PFSK-1 (cell line): Measurements from ENCODE around the gene ZNF219.

Experiments
- POLR2AphosphoS5 ChIP-seq: IDR thresholded peaks from 2 replicates; pipeline ENCODE4 v1.6.1; 2012; ENCODE audit warnings: low read depth, mild to moderate bottlenecking, control low read depth, low read length, moderate library complexity
- SIN3A ChIP-seq: IDR thresholded peaks from 2 replicates; pipeline ENCODE4 v1.6.1; 2012; ENCODE audit warnings: mild to moderate bottlenecking, low read length, moderate library complexity, borderline replicate concordance; ENCODE audit not compliant: insufficient read depth
- TAF1 ChIP-seq: IDR thresholded peaks from 2 replicates; pipeline ENCODE4 v1.6.1; 2012; ENCODE audit warnings: low read length, control low read depth, borderline replicate concordance; ENCODE audit not compliant: insufficient read depth
- TF ChIP-seq, protein P1 (sequence below), 2 experiments: IDR thresholded peaks; 2 replicates each; pipeline versions ENCODE4 v1.6.1 to v1.8.0; 2011 to 2012; ENCODE audit warnings: low read depth in 2 of 2, low read length in 2 of 2, control low read depth in 1 of 2, inconsistent platforms in 1 of 2, mild to moderate bottlenecking in 1 of 2, moderate library complexity in 1 of 2; ENCODE audit not compliant: insufficient read depth in 1 of 2

DNA sequence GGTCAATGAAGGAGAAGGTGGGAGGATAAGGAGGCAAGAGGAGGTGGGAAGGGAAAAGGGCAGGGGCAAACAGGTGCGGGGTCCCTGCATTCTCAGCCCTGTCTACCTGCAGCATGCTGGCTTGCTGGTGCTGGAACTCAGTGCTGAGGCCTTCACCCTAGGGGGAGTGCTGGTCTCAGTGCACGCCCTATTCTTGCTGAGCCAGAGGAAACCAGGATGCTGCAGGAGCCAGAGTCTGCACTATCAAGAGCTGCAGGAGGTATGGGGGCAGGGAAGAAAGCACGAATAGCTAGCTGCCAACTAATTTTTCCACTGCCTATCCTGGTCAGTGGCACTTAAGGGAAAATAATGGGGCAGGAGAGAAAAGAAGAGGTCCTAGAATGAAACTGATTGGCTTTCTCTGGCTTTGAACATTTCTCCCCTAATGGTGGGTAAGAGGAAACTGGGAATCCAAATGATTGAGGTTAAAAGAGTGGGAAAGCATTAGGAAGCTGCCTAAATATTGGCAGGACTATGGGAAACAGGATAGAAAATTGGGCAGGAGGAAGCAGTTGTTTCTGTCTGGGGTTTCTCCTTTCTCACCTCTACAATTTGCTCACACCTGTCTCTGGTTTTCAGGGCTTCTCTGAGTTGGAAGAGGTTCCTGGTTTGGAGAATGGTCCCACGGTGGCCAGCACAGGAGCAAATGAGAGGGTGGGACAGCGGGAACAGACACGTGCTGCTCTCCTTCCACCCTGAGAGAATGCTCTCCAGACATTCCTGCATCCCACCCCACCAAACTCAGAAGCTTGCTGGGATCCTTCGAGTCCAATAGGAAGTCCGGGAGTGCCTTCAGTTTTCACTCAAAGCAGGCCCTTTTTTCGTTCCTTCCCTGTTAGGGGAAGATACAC is 4.3 kb upstream of the ZNF219 start:
- TF ChIP-seq POLR2AphosphoS5, result no peak
- TF ChIP-seq, protein P1, sequence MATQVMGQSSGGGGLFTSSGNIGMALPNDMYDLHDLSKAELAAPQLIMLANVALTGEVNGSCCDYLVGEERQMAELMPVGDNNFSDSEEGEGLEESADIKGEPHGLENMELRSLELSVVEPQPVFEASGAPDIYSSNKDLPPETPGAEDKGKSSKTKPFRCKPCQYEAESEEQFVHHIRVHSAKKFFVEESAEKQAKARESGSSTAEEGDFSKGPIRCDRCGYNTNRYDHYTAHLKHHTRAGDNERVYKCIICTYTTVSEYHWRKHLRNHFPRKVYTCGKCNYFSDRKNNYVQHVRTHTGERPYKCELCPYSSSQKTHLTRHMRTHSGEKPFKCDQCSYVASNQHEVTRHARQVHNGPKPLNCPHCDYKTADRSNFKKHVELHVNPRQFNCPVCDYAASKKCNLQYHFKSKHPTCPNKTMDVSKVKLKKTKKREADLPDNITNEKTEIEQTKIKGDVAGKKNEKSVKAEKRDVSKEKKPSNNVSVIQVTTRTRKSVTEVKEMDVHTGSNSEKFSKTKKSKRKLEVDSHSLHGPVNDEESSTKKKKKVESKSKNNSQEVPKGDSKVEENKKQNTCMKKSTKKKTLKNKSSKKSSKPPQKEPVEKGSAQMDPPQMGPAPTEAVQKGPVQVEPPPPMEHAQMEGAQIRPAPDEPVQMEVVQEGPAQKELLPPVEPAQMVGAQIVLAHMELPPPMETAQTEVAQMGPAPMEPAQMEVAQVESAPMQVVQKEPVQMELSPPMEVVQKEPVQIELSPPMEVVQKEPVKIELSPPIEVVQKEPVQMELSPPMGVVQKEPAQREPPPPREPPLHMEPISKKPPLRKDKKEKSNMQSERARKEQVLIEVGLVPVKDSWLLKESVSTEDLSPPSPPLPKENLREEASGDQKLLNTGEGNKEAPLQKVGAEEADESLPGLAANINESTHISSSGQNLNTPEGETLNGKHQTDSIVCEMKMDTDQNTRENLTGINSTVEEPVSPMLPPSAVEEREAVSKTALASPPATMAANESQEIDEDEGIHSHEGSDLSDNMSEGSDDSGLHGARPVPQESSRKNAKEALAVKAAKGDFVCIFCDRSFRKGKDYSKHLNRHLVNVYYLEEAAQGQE (IDR thresholded peaks at IDR 0.05; ENCODE audit: insufficient read depth in 1 of 2, low read depth in 2 of 2, low read length in 2 of 2), result no peak
- TF ChIP-seq TAF1, result no peak
- TF ChIP-seq SIN3A, result no peak
